PC-9 (cell line): ENCODE measurements around the gene FAM117B. TPM values are rescaled to one million over a fixed set of nuclear protein-coding genes. Genes with fewer than 3 reads are reported as not detected.

Experiments
- BruUV-seq: library from RNA; stranded (reverse); fragments of 400-500 nt; replicated peaks from 2 replicates; lab custom pipeline; 2021; lab: Mats Ljungman, UMichigan
- CTCF ChIA-PET: fragments of 300-600 bp; sonication (Branson Sonifier 250); formaldehyde crosslinking; loops from one replicate; lab custom pipeline; 2022; ENCODE audit warnings: antibody characterized with exemption; lab: Charles Lee
- POLR2A ChIA-PET: fragments of 300-600 bp; sonication (Branson Sonifier 250); formaldehyde crosslinking; loops from one replicate; lab custom pipeline; 2022; ENCODE audit warnings: antibody characterized with exemption; ENCODE audit not compliant: unreplicated experiment; lab: Charles Lee
- DNase-seq, 2 experiments: peaks; one replicate each; pipeline versions ENCODE4 v3.0.0 to v3.0.0-alpha.2; 2015 to 2022; ENCODE audit warnings: mixed read lengths in 1 of 2
- H2AFZ ChIP-seq: fragments of 200-600 bp; sonication (generic); 2 replicates; pipeline ENCODE4 v1.8.1; 2017; ENCODE audit warnings: antibody characterized with exemption
- H3F3A ChIP-seq: fragments of 200-600 bp; sonication (generic); 2 replicates; pipeline ENCODE4 v1.8.1; 2017; ENCODE audit warnings: antibody characterized with exemption, mild to moderate bottlenecking, low read depth; ENCODE audit not compliant: insufficient read depth
- H3K27ac ChIP-seq: fragments of 200-600 bp; sonication (generic); 2 replicates; pipeline ENCODE4 v1.6.1; 2016; ENCODE audit warnings: mixed run types
- H3K27me3 ChIP-seq: fragments of 200-600 bp; sonication (generic); 2 replicates; pipeline ENCODE4 v1.6.1; 2016; ENCODE audit warnings: low read depth, mixed run types; ENCODE audit not compliant: insufficient read depth
- H3K36me3 ChIP-seq: fragments of 200-600 bp; sonication (generic); 2 replicates; pipeline ENCODE4 v1.6.1; 2016; ENCODE audit warnings: low read depth, mixed run types
- H3K4me1 ChIP-seq: fragments of 200-600 bp; sonication (generic); replicated peaks from 2 replicates; pipeline ENCODE4 v1.6.1; 2016; ENCODE audit warnings: mixed run types; ENCODE audit not compliant: insufficient read depth
- H3K4me2 ChIP-seq: fragments of 200-600 bp; sonication (generic); 2 replicates; pipeline ENCODE4 v1.6.1; 2017; ENCODE audit warnings: mixed run types
- H3K4me3 ChIP-seq: fragments of 200-600 bp; sonication (generic); 2 replicates; pipeline ENCODE4 v1.6.1; 2016; ENCODE audit warnings: mixed run types
- H3K79me2 ChIP-seq: fragments of 200-600 bp; sonication (generic); 2 replicates; pipeline ENCODE4 v1.6.1; 2017; ENCODE audit warnings: low read depth, mixed run types
- H3K9me2 ChIP-seq: fragments of 200-600 bp; sonication (generic); 2 replicates; pipeline ENCODE4 v1.8.1; 2017; ENCODE audit warnings: mild to moderate bottlenecking; ENCODE audit not compliant: insufficient read depth
- H3K9me3 ChIP-seq: fragments of 200-600 bp; sonication (generic); 2 replicates; pipeline ENCODE4 v1.8.1; 2016; ENCODE audit warnings: low read depth; ENCODE audit not compliant: insufficient read depth
- H4K20me1 ChIP-seq: fragments of 200-600 bp; sonication (generic); 2 replicates; pipeline ENCODE4 v1.8.1; 2017; ENCODE audit not compliant: insufficient read depth
- EZH2 ChIP-seq: fragments of 200-600 bp; sonication (generic); IDR thresholded peaks from 2 replicates; pipeline ENCODE4 v1.8.0; 2017; ENCODE audit warnings: antibody characterized with exemption, low read depth
- intact Hi-C: fragments of 100-400 bp; cut with micrococcal nuclease; formaldehyde crosslinking; loops from one replicate; pipeline ENCODE4 v1.10.0; 2022; ENCODE audit not compliant: unreplicated experiment
- total RNA-seq: library from RNA; stranded (reverse); gene quantifications from 2 replicates; pipeline ENCODE4 v1.2.3, GENCODE V29; 2021
- TF ChIP-seq, protein P1 (sequence below): fragments of 200-600 bp; sonication (generic); conservative IDR thresholded peaks from 2 replicates; pipeline ENCODE4 v1.6.1; 2017; ENCODE audit warnings: mixed run types, antibody characterized with exemption, mild to moderate bottlenecking, moderate library complexity

Gene FAM117B
- total RNA-seq, 1 experiment from 2014 or later = 8.2 TPM

DNA sequence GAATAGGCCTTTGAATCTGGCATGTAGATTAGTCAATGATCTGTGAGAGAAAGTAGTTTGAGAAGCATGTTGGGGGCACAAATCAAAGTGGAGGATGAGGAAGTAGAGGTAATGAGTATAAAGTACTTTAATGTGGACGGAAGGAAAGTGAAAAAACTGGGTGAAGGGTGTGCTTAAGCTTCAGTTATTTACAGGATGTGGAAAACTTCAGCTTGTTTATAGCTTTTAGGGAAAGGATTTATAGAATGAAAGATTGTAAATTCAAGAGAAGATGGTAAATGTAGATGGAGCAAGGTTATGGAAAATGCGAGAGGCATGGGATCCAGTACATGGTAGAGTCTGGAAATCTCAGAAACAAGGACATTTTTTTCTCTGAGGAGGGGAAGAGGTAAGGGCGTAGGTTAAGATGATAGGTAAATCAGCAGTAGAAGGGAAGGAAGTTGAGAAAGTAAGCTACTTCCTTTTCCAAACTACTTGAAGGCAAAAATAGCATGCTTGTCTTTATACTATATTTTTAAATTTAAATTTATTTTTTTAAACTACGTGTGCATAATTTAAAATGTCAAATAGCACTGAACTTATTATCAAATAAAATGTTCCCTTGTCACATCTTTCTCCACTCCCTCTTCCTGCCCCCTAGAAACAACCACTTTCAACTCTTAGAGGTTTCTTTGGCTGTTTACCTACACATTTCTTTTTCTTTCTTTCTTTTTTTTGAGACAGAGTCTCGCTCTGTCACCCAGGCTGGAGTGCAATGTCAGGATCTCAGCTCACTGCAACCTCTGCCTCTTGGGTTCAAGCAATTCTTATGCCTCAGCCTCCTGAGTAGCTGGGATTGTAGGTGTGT lies 8.5 kb downstream of the FAM117B start:
- Histone ChIP-seq H3K9me2 (no peaks in the 10 kb centered on the region), H3K36me3 (no peaks in the 10 kb centered on the region), H3K4me1 (no peaks in the 10 kb centered on the region), H2AFZ (no peak overlapping the region), H3K27me3 (no peaks in the 10 kb centered on the region), H3F3A (no peaks in the 10 kb centered on the region), H3K27ac (no peak overlapping the region), H3K9me3 (no peaks in the 10 kb centered on the region), H3K79me2 (no peaks in the 10 kb centered on the region), H3K4me3 (no peak overlapping the region), H3K4me2 (no peak overlapping the region), H4K20me1 (no peaks in the 10 kb centered on the region)
- POLR2A ChIA-PET = no interaction called here
- BruUV-seq = no TSS peak
- CTCF ChIA-PET = no interaction called here
- intact Hi-C loops = no loop called here
- no peak for DNase-seq
- TF ChIP-seq, protein P1, sequence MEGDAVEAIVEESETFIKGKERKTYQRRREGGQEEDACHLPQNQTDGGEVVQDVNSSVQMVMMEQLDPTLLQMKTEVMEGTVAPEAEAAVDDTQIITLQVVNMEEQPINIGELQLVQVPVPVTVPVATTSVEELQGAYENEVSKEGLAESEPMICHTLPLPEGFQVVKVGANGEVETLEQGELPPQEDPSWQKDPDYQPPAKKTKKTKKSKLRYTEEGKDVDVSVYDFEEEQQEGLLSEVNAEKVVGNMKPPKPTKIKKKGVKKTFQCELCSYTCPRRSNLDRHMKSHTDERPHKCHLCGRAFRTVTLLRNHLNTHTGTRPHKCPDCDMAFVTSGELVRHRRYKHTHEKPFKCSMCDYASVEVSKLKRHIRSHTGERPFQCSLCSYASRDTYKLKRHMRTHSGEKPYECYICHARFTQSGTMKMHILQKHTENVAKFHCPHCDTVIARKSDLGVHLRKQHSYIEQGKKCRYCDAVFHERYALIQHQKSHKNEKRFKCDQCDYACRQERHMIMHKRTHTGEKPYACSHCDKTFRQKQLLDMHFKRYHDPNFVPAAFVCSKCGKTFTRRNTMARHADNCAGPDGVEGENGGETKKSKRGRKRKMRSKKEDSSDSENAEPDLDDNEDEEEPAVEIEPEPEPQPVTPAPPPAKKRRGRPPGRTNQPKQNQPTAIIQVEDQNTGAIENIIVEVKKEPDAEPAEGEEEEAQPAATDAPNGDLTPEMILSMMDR = no peak
- TF ChIP-seq EZH2 = no peak

DNA sequence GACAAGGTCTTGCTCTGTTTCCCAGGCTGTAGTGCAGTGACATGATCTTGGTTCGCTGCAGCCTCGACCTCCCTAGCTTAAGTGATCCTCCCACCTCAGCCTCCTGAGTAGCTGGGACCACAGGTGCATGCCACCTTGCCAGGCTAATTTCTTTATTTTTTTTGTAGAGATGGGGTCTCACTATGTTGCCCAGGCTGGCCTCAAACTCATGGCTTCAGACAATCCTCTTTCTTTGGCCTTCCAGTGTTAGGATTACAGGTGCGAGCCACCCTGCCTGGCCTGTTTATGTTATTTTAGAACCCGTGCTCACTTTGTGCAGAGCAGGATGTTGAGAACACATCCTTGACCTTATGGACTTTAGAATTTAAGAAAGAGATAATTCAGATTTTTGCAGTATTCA lies 17.4 kb downstream of the FAM117B start:
- BruUV-seq = no TSS peak
- intact Hi-C loops = no loop called here
- POLR2A ChIA-PET = no interaction called here
- CTCF ChIA-PET = no interaction called here
- no peak overlapping the region for H3K27ac ChIP-seq
- no peak overlapping the region for H2AFZ ChIP-seq
- no peak for DNase-seq
- H3K4me1 ChIP-seq = no peaks in the 10 kb centered on the region
- no peaks in the 10 kb centered on the region for H3K36me3 ChIP-seq
- H3K79me2 ChIP-seq = no peaks in the 10 kb centered on the region
- H3K4me2 ChIP-seq = no peak overlapping the region
- TF ChIP-seq, protein P1 = no peak
- no peaks in the 10 kb centered on the region for H3K9me3 ChIP-seq
- no peaks in the 10 kb centered on the region for H3F3A ChIP-seq
- no peaks in the 10 kb centered on the region for H3K9me2 ChIP-seq
- H4K20me1 ChIP-seq = no peaks in the 10 kb centered on the region
- no peaks in the 10 kb centered on the region for H3K27me3 ChIP-seq
- H3K4me3 ChIP-seq = no peak overlapping the region

DNA sequence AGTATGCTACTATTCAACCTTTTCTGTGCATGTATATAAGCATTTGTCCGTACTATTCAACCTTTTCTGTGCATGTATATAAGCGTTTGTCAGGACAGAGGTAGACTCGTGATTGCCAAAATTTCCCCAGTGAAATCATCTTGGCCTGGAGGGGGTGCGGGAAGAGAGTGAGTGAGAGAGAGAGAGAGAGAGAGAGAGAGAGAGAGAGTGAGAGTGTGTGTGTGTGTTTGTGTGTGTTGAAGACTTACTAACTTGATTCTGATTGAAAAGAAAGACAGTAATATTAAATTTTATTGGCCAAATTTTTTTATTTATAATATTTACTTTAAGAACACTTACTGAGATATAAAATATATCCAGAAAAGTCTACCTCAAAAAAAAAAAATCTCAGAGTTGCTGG lies 19.1 kb downstream of the FAM117B start:
- DNase-seq = no peak
- TF ChIP-seq, protein P1 = no peak
- TF ChIP-seq EZH2 = no peak
- Histone ChIP-seq H3K4me1 (no peaks in the 10 kb centered on the region), H2AFZ (no peak overlapping the region), H3K4me3 (no peak overlapping the region), H3K27ac (no peak overlapping the region), H4K20me1 (no peaks in the 10 kb centered on the region), H3K36me3 (no peaks in the 10 kb centered on the region), H3K79me2 (no peaks in the 10 kb centered on the region), H3K9me2 (no peaks in the 10 kb centered on the region), H3K4me2 (no peak overlapping the region), H3F3A (no peaks in the 10 kb centered on the region), H3K27me3 (no peaks in the 10 kb centered on the region), H3K9me3 (no peaks in the 10 kb centered on the region)
- ChIA-PET CTCF (no interaction called here), POLR2A (no interaction called here)
- intact Hi-C loops = no loop called here
- no TSS peak for BruUV-seq
